Measurements from ENCODE around the gene ZBTB49.

- TF ChIP-seq, protein P1, sequence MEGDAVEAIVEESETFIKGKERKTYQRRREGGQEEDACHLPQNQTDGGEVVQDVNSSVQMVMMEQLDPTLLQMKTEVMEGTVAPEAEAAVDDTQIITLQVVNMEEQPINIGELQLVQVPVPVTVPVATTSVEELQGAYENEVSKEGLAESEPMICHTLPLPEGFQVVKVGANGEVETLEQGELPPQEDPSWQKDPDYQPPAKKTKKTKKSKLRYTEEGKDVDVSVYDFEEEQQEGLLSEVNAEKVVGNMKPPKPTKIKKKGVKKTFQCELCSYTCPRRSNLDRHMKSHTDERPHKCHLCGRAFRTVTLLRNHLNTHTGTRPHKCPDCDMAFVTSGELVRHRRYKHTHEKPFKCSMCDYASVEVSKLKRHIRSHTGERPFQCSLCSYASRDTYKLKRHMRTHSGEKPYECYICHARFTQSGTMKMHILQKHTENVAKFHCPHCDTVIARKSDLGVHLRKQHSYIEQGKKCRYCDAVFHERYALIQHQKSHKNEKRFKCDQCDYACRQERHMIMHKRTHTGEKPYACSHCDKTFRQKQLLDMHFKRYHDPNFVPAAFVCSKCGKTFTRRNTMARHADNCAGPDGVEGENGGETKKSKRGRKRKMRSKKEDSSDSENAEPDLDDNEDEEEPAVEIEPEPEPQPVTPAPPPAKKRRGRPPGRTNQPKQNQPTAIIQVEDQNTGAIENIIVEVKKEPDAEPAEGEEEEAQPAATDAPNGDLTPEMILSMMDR (IDR thresholded peaks at IDR 0.05), result no peak
- TF ChIP-seq POLR2A (IDR thresholded peaks at IDR 0.05), result no peak
Observed at GRCh38 chr4:4248885-4249203, 41.2 kb upstream of the ZBTB49 start.
